Effector CD4-positive, alpha-beta T cell (primary cell): Measurements from ENCODE around the gene WNT7B.

Experiments used
- DNase-seq: peaks from one replicate; pipeline ENCODE4 v3.0.0-alpha.2; 2020

WNT7B gene

DNA sequence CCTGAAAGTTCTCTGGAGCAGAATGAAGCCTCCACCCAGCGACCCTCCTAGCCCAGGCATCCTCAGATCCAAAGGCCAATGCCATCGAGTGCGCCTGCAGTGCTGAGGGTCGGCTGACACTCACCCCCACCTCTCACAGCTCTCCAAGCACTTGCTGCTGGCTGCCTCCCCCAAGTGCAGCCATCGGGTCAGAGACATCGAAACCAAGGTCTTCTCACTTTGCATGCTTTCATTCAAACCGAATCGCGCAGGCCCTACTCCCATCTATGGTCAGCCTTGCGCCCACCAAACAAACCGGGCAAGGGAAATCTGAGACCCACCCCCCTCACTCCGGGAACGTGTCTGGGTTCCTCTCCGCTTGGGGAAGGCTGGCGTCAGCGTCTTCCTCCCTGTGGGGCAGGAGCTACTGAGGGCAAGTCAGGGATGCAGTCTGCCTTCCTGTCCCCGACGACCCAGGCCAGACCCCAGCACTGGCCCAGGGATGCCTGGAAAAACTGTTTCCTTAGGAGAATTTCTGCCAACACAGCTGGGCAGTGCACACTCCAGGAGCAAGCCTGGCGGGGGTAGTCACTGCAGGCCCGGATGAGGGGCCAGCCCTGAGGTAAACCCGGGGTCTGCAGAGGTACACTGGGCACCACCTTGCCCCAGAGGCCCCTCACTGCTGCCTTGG lies 7.0 kb downstream of the WNT7B start:
- no peak for DNase-seq

- no peak for DNase-seq
Measured at GRCh38 chr22:45969414-45969799, 7.6 kb downstream of the WNT7B start.

- no peak for DNase-seq
Measured at GRCh38 chr22:45968751-45969413, 8.1 kb downstream of the WNT7B start.

GRCh38 chr22:45968003-45968650 lies 8.8 kb downstream of the WNT7B start:
- DNase-seq = no peak

DNA sequence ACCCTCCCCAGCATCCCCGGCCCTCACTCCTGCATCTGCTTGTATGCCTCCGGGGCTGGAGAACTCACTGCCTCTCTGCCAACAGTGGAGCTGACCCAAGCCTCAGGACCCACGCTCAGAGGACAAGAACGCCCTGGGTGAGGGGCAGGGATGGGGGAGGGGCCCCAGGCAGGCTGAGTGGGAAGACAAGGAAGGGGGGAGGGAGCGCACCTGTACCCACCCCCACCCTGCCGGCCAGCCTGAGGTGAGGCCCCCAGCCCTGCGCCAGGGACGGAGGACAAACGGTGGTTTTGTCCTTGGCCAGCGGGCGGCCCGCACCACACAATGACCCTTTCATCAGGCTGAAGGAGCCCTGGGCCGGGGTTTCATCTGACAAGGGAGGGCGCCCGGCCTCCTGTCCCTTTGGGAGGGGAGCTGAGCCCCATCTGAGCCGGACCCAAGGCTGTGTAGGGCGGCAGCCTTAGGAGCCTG lies 10.0 kb downstream of the WNT7B start:
- DNase-seq = no peak

GRCh38 chr22:45966320-45966894 lies 10.6 kb downstream of the WNT7B start:
- DNase-seq = no peak

GRCh38 chr22:45965563-45965962 lies 11.4 kb downstream of the WNT7B start:
- no peak for DNase-seq

DNA sequence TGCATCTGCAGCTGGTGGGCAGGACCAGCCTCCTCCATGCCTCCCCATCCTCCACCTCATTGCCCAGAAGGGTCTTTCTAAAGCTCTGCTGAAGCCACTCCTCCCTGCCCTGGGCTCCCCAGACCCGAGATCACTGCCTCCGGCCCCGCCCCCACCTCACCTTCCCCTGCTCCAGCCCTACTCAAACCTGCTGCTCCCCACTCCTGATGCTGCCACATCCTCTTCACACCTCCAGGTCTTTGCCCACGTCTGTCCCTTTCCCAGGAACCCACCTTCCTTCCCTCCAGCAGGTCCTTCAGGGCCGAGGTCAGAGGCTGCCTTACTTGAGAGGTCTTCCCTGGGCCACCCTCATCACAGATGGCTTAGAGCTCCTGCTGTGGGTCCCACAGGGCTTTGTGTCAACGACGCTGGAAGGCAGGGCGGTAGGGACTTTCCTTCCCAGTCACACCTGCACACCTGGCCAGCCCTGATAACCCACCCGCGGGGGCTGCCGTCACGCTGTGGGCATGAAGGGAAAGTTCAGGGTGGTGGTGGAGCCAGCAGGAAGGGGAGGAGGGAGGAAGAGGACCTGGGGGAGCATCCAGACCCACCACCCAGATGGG lies 11.9 kb downstream of the WNT7B start:
- DNase-seq = no peak

- DNase-seq = no peak
Measured at GRCh38 chr22:45964372-45964771, 12.6 kb downstream of the WNT7B start.

DNA sequence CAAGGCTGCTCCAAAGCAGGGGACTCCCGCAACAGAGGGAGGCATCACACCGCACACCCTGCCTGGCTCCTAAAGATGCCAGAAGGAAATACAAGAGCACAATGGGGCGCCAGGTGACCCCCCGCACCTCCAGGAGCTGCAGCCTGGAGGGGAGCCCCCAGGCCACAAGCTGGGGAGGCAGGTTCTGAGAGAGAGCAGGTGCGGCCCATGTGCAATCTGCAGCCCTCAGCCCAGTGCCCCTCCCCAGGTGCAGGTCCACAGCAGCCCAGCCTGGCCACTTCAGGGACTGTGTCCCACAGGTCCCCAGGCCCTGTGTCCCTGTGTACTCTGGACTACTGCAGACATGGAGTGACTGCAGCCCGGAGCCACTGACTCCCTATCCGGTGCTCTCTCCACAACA lies 13.1 kb downstream of the WNT7B start:
- no peak for DNase-seq

DNA sequence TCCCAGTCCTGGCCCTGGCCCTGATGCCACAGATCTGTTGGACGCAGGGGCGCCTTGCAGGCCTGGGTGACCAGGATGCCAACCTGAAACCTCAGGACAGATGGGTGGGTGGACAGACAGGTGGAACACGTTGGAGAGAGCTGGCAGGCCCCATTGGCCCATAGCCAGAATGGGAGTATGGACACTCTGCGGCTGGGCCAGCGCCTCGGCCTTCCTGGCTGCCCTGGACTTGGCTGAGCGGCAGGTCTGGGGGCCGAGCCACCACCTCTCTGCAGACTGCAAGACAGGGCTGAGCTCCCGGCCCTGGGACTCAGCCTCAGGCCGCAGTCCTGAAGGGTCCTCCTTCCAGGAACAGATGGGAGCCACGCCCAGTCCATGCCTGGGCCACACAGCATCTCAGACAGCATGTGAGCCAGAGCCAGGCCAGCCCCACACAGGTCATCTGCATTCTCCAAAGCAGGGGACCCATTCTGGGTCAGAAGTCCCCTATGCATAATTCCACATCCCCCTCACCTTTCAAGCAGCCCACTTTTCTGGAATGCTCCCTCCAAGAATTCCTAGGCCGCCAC lies 14.1 kb downstream of the WNT7B start:
- DNase-seq = no peak

- DNase-seq = no peak
Measured at GRCh38 chr22:45962434-45962718, 14.6 kb downstream of the WNT7B start.

DNA sequence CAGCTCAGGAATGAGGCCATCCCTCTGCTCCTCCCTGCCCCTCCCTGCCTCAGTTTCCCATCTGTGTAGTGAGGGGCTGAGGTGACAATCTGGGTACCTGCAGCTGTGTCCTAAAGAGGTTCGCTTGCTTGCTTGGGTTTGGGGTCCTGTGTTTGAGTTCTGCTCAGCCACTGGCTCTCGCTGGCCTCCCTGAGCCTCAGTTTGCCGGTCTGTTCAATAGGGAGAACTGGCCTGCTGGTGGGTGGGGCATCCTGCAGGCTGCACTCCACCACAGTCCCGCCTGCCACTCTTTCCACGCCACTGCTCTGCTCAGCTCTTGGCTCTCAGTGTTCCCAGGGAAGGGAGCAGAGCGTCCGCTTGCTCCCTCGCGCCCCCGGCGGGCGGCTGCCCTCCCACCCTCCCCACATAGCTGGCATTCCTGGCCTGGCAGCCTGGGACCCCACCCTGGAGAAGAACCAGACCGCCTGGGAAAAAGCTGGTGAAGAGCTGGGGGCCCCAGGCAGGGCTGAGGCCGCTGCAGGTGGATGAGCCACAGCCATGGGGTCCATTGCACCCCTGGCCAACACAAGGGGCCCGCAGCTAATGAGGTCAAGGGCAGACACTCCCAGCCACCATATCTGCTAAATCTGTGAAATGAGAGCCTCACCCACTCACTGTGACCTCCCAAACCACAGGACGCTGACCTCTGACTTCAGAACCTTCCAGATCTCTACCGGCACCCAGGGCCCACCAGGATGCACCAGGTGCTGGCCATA lies 15.1 kb downstream of the WNT7B start:
- no peak for DNase-seq

DNA sequence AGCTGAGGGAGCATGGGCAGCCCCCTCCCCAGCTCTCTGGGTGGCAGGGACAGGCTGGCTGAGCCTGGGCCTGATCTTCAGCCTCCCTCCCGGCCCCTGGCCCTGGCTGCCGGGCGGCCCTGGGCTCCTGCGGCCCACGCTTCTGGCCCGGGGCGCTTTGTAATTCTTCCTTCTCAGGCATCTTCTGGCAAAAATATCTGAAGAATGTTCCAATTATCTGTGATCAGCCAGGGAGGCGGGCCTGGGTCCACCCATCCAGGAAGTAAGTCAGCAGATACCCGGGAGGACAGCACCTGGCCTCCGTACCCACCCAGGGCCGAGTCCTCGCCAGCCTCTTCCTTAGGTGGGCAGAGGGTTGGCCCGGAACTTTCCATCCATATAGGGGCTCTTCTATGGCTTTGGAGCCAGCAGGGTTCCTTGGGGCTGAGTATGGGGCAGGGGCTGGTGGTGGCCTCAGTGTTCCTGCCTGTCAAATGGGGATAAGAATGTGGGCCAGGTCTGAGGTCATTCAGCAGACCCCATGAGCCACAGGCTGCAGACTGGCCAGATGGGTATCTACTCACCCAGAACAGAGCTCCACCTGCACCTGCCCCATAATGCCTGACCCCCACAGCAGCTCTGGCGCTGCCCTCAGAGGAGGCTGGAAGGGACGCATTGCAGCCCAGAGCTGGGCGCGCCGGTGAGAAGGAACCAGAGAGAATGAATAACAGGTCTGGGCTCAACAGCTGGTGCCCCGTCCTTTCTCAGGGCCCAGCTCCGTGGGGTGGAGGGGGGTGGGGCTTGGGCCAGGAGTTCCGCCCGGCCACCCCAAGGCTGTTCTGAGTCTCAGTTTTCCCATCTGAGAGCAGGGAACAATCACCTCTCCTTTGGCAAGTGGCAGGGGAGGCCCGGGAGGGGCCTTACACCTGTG lies 16.2 kb downstream of the WNT7B start:
- DNase-seq = no peak

GRCh38 chr22:45959719-45960476 lies 17.1 kb downstream of the WNT7B start:
- no peak for DNase-seq

DNA sequence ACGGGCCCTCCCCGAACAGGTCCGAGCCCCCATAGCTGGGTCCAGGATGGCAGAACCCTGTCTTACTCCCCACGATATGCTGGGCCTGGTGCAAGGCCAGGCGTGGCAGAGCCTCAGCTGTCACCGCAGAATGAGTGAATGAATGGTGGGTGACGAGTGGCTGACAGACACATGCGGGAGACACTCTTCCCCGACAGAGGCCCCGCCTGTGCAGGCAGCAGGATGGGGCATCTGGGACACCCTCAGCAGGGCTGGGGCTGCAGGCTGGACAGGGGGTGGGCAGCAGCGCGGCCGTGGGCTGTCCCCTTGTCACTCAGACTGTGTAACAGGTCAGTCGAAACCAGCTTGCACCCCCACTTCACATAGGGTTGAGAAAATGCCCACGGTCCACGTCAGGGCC lies 18.0 kb downstream of the WNT7B start:
- DNase-seq = no peak

GRCh38 chr22:45957826-45958225 lies 19.1 kb downstream of the WNT7B start:
- no peak for DNase-seq

- DNase-seq = no peak
Measured at GRCh38 chr22:45953178-45953577, 23.8 kb downstream of the WNT7B start.

GRCh38 chr22:45952553-45952952 lies 24.4 kb downstream of the WNT7B start:
- no peak for DNase-seq

GRCh38 chr22:45952151-45952550 lies 24.8 kb downstream of the WNT7B start:
- no peak for DNase-seq

GRCh38 chr22:45949891-45950290 lies 27.1 kb downstream of the WNT7B start:
- DNase-seq = no peak
